CD4-positive, alpha-beta T cell treated with Interleukin-12 subunit alpha and Interleukin-12 subunit beta, for 1 hour (primary cell): ENCODE data around the gene ABHD2.
A peak's percentile ranks its signal among the peaks of the same experiment; 100 is the strongest.
"Not testable (repeated sequence)": the region's sequence is repeated elsewhere in the genome, so short reads cannot be mapped to it uniquely, and the experiment has no call there.

Source experiments
- DNase-seq: peaks from one replicate; pipeline ENCODE4 v3.0.0-alpha.2; 2020

The ABHD2 gene, protein sequence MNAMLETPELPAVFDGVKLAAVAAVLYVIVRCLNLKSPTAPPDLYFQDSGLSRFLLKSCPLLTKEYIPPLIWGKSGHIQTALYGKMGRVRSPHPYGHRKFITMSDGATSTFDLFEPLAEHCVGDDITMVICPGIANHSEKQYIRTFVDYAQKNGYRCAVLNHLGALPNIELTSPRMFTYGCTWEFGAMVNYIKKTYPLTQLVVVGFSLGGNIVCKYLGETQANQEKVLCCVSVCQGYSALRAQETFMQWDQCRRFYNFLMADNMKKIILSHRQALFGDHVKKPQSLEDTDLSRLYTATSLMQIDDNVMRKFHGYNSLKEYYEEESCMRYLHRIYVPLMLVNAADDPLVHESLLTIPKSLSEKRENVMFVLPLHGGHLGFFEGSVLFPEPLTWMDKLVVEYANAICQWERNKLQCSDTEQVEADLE

DNA sequence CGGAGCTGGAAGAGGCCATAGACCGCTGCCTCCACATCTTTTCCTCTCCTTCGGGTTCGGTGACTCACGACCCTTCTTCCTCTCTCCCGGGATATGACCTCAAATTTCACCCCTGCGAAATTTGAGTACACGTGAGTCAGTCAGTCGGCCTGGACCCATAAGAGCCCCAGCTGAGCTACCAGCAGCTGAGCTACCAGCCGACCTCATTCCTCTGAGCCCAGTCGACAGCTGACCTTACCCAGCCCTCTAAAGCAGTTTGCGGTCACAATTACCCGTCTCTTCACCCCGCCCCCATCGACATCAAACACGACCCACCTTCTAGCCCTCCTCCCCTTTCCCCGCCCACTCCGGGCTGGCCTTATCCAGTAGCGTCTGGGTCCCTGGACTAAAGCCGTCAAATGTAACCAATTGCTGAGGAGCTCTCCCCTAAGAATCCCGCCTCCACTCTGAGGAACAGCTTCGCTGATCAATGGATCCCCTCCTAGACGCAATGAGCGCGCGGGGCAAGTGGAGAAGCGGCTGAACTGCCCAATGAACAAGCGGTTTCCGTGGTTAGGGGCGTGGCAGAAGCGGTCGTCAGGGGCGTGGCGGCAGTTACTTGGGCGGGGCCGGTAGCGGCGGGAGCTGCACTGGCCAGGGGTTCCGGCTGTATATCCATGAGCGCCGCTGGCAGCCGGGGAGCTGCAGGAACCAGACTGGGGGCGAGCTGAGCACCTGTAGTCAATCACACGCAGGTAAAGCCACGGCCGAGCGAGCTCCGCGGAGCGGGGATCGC lies at the start of gene ABHD2:
TSS of gene ABHD2 (plus strand) at position 627 of the 775 bp plus-strand sequence. CDS start 27,872 bp downstream, outside the sequence.
- DNase-seq: peak; percentile 99

DNA sequence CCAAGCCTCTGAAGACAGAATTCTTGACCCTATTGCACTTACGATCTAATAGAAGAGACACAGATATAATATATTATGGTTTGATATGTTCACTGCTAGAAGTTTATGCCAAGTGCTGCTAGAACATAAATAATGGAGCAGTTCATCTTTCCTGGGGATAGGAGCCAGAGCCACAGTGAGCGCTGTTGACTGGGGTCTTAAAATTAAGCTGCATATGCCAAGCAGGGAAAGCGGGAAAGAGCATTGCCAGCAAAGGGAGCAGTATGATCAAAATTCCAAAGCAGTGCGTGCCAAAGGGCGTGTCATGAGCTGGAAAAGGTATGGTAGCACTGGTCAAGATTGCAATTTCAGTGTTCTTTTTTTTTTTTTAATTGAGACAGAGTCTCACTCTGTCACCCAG lies 49.1 kb upstream of the ABHD2 start:
- no peak for DNase-seq

DNA sequence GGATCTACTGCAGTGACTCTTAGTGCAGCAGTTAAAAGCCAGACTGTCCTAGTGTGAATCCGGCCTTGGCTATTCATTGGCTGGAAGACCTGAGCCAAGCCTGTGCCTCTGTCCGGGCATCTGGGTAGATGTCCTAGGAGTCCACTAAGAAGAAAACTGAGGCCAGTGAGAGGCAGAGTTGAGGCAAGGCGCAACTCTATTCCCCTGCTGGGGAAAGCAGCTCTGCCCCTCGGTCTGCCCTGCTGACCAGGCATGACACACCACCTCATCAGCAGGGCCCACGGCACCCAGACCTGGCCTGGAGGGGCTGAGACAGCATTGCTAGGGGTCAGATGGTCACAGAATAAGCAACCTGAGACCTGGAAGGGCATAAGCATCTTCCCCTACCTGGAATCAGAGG lies 46.7 kb upstream of the ABHD2 start:
- no peak for DNase-seq

- no peak for DNase-seq
Measured at GRCh38 chr15:89042387-89042786, 45.9 kb upstream of the ABHD2 start.

- no peak for DNase-seq
Measured at GRCh38 chr15:89043031-89044002, 44.9 kb upstream of the ABHD2 start.

- not testable (repeated sequence) for DNase-seq
Measured at GRCh38 chr15:89049016-89049666, 39.1 kb upstream of the ABHD2 start.

- DNase-seq: no peak
Measured at GRCh38 chr15:89051875-89052274, 36.4 kb upstream of the ABHD2 start.

- no peak for DNase-seq
Measured at GRCh38 chr15:89052474-89052873, 35.8 kb upstream of the ABHD2 start.

- no peak for DNase-seq
Measured at GRCh38 chr15:89054873-89055272, 33.4 kb upstream of the ABHD2 start.

DNA sequence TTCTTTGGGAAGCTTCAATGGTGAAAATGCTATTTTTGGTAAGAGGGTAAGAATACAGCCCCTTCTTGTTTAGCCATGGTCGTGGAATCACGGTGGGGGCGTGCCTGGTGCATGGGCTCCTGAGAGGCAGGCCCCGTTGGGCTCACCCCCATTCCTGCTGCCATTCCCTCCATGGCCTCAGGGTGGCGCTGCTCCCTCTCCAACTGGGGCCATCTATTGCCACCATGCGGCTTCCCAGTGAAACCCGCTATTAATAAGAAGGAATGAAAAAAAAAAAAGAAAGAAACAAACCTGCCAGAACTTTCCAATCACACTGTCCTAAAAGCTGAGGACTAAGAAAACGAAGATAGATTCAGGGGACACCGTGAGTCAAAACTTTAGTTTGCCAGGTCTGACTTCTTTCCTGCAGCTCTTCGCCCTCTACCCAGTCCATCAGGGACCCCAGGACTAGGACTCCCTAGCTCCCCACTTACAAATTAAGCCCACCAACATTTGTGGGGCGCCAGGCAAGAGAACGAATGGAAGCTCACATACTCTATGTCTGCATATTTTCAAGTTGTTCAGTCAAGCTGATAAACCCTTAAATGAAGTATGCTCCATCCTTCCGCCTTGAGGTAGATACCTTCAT lies 30.6 kb upstream of the ABHD2 start:
- DNase-seq: peak; percentile 84

DNA sequence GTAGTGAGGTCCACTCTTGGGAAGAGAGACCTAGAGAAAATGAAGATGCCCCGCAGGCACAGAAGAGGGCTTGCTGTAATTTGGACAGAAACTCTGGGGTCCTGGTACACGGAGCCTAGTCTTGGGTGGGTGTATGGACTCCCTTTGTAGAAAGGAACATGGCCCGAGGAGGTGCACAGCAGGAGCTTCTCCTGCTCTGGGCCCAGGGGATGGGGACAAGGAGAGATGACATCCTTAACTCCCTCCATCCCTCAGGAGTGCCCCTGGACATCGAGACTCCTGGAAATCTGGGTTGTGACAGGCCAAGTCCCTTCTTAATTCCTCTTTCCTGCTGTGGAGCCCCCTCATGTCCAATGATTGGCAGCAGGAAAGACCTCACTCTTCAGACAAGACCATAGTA lies 29.9 kb upstream of the ABHD2 start:
- no peak for DNase-seq

DNA sequence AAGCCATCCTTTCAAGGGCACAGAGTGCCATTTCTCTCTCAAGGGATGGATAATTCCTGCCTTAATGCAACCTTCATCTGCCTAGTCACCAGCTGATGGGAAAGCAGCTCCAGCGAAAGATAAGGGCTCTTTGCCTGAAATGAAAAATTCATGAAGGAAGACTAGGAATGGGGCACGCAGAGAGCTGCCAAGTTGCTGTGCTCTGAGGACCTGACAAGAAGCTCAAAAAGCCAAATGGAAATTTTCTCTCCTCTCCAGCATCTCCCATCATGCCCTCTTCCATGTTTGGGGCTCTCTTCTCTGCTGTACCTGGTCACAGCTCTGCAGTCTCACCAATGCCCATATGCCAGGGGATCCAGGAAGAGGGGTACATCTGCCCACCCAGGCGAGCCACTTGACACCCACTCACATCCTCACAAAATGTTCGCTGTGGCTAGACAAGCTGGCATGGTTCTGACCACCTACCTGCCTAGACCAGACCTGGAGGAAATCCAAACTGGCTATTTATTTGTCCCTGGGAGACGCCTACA lies 29.3 kb upstream of the ABHD2 start:
- DNase-seq: no peak

DNA sequence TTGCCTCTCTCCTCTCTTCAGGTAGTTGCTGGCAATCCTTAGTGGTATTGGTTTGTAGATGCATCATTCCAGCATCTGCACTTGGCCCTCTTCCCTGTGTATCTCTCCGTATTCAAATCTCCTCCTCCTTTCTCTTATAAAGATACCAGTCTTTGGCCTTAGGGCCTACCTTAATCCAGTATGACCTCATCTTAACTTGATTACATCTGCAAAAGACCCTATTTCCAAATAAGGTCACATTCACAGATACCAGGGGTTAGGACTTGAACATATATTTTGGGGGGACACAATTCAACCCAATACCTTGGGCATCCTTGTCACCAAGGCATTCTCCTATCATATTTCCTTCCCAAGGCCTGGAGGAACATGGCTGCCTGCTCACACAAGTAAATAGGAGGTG lies 22.0 kb upstream of the ABHD2 start:
- DNase-seq: no peak

GRCh38 chr15:89067751-89068150 lies 20.5 kb upstream of the ABHD2 start:
- no peak for DNase-seq

- DNase-seq: no peak
Measured at GRCh38 chr15:89068325-89068784, 19.9 kb upstream of the ABHD2 start.

DNA sequence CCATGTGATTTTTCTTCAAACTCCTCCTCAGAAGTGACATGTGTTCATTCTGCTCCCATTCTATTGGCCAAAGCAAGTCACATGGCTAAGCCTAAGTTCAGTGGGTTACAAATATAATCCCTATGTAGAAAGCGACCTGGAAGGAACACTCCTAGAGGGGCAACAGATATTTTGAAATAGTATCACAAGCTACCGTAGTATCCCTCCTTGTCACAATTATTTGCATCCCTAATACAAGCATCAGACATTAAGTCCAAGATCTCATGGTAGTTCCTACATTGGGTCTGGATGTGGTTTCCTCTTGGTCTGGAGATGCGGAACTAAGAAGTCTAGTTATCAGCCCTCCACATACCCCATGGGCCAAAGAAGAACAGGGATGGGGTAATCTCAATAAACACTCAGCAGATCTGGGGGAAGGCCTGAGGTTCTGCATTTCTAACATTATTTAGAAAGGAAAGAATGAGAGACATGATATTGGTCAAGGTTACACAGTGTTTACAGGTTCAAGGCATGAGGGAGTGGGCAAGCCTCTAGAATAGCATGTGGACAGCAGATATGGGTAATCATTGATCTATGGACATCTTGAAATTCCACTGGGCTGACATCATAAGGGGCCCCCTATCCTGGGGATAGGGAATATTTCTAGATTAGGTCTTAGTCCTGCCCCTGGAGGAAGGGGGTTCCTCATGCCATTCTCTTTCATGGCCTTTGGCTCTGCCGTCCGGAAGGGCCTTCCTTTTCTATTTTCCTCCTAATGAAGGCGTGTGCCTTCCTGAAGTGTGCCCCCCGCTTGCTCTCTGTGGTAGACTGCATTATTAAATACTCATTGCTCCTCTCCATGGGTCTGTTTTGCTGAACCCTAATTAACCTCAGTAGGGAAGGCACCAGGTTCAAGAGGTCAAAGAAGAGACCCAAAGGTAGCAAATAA lies 17.8 kb upstream of the ABHD2 start:
- no peak for DNase-seq

DNA sequence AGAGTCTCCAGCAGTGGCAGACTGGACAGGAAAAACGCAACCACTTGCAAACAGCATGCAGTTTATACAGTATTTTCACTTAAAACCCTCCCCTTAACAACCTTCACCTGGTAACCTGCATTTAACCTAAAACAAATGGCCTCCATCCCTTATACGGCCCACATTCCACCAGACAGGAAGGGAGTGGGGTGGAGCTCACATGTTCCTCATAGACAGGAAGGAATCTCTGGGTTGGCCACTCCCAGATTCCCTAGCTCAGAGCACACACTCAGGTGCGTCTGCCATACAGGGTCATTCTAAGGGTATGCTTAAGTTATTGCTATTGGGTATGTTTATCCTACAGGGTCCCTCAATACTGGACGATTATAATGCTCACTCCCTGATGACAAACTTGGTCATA lies 16.8 kb upstream of the ABHD2 start:
- no peak for DNase-seq

GRCh38 chr15:89072277-89072869 lies 15.9 kb upstream of the ABHD2 start:
- DNase-seq: no peak

DNA sequence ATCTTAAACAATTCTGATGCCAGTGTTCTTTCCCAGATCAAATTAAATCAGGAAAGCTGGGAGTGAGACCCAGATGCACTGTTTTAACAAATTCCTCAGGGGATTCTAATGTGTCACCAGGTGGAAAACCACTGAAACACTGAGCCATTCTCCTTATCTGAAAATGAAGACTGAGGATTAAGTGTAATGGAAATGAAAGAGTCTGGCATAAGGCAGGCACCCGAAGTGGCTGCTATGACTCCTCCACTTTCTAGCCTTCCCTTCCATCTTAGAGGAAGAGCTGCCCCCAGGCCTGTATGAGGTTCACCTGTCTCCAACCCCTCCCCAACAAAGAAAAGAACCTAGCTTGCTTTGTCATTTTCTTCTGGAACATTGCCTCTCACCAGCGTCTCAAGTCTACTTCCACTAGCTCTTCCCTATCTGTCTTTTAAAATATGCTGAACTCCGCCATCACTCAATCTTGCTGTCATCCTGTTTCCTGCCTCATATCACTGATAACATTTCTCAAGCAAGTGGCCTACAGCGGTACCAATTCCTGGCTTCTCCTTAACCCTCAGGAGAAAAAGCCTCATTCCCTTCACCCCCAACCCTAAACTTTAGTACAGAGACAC lies 13.7 kb upstream of the ABHD2 start:
- DNase-seq: no peak
